H9 (cell line): Measurements from ENCODE around the gene PTOV1. TPM values are rescaled to one million over a fixed set of nuclear protein-coding genes. Genes with fewer than 3 reads are reported as not detected.

Source experiments
- DNase-seq: peaks from one replicate; pipeline ENCODE4 v3.0.0-alpha.2; 2017
- H2AFZ ChIP-seq: one replicate; pipeline ENCODE4 v1.6.1; 2013; ENCODE audit warnings: mild to moderate bottlenecking, low read length, control low read depth, moderate library complexity
- H2AK5ac ChIP-seq: 2 replicates; pipeline ENCODE4 v1.6.1; 2013; ENCODE audit warnings: low read length, control low read depth, mixed read lengths; ENCODE audit not compliant: insufficient read length
- H2BK120ac ChIP-seq: one replicate; pipeline ENCODE4 v1.6.1; 2013; ENCODE audit warnings: low read depth, mild to moderate bottlenecking, low read length, control low read depth, inconsistent platforms; ENCODE audit not compliant: poor library complexity, severe bottlenecking
- H2BK12ac ChIP-seq: 2 replicates; pipeline ENCODE4 v1.6.1; 2013; ENCODE audit warnings: low read length, control low read depth, mixed read lengths, low read depth; ENCODE audit not compliant: insufficient read length
- H2BK15ac ChIP-seq: 2 replicates; pipeline ENCODE4 v1.6.1; 2013; ENCODE audit warnings: low read depth, low read length, control low read depth
- H2BK20ac ChIP-seq: one replicate; pipeline ENCODE4 v1.6.1; 2013; ENCODE audit warnings: low read depth, mild to moderate bottlenecking, low read length, control low read depth, inconsistent platforms; ENCODE audit not compliant: poor library complexity, severe bottlenecking
- H2BK5ac ChIP-seq: 2 replicates; pipeline ENCODE4 v1.6.1; 2013; ENCODE audit warnings: low read length, control low read depth, mixed read lengths; ENCODE audit not compliant: insufficient read length
- H3K14ac ChIP-seq: 2 replicates; pipeline ENCODE4 v1.6.1; 2013; ENCODE audit warnings: low read length, control low read depth; ENCODE audit not compliant: insufficient read depth
- H3K18ac ChIP-seq: 2 replicates; pipeline ENCODE4 v1.6.1; 2013; ENCODE audit warnings: low read depth, mild to moderate bottlenecking, mixed read lengths, low read length, control low read depth; ENCODE audit not compliant: insufficient read length
- H3K23ac ChIP-seq: 2 replicates; pipeline ENCODE4 v1.6.1; 2013; ENCODE audit warnings: low read length, control low read depth, mixed read lengths, low read depth; ENCODE audit not compliant: insufficient read length
- H3K23me2 ChIP-seq: 2 replicates; pipeline ENCODE4 v1.6.1; 2013; ENCODE audit warnings: low read depth, mild to moderate bottlenecking, mixed read lengths, low read length, control low read depth; ENCODE audit not compliant: insufficient read length, poor library complexity, severe bottlenecking
- H3K27ac ChIP-seq: 2 replicates; pipeline ENCODE4 v1.5.1; 2013; ENCODE audit warnings: low read length, control low read depth, mixed read lengths, low read depth; ENCODE audit not compliant: insufficient read length
- H3K27me3 ChIP-seq: 2 replicates; pipeline ENCODE4 v1.6.1; 2013; ENCODE audit warnings: low read length, control low read depth, inconsistent platforms; ENCODE audit not compliant: insufficient read depth
- H3K4ac ChIP-seq: 2 replicates; pipeline ENCODE4 v1.6.1; 2013; ENCODE audit warnings: low read depth, mild to moderate bottlenecking, control low read depth, inconsistent platforms, low read length, moderate library complexity
- H3K4me1 ChIP-seq: 2 replicates; pipeline ENCODE4 v1.6.1; 2013; ENCODE audit warnings: low read length, control low read depth, inconsistent platforms; ENCODE audit not compliant: insufficient read depth
- H3K4me2 ChIP-seq: 2 replicates; pipeline ENCODE4 v1.6.1; 2013; ENCODE audit warnings: low read length, control low read depth, mixed read lengths; ENCODE audit not compliant: insufficient read length, insufficient read depth
- H3K56ac ChIP-seq: 2 replicates; pipeline ENCODE4 v1.6.1; 2013; ENCODE audit warnings: low read depth, mild to moderate bottlenecking, mixed read lengths, low read length, control low read depth; ENCODE audit not compliant: insufficient read length
- H3K79me1 ChIP-seq: 2 replicates; pipeline ENCODE4 v1.6.1; 2013; ENCODE audit warnings: low read depth, mild to moderate bottlenecking, moderate library complexity, low read length, control low read depth, inconsistent platforms; ENCODE audit not compliant: insufficient read depth, poor library complexity, severe bottlenecking
- H3K79me2 ChIP-seq: 2 replicates; pipeline ENCODE4 v1.6.1; 2013; ENCODE audit warnings: low read length, control low read depth, inconsistent platforms; ENCODE audit not compliant: insufficient read depth
- H3K9ac ChIP-seq: 2 replicates; pipeline ENCODE4 v1.6.1; 2013; ENCODE audit warnings: low read length, control low read depth, mixed read lengths; ENCODE audit not compliant: insufficient read length; ENCODE audit errors: extremely low read depth
- H3K9me3 ChIP-seq: one replicate; pipeline ENCODE4 v1.6.1; 2013; ENCODE audit warnings: low read depth, low read length, inconsistent platforms; ENCODE audit not compliant: control insufficient read depth
- H3T11ph ChIP-seq: one replicate; pipeline ENCODE4 v1.6.1; 2013; ENCODE audit warnings: mild to moderate bottlenecking, low read length, control low read depth, inconsistent platforms
- H4K20me1 ChIP-seq: one replicate; pipeline ENCODE4 v1.6.1; 2013; ENCODE audit not compliant: control insufficient read depth, insufficient read length, insufficient read depth
- H4K5ac ChIP-seq: 2 replicates; pipeline ENCODE4 v1.6.1; 2013; ENCODE audit warnings: low read depth, mild to moderate bottlenecking, mixed read lengths, low read length, control low read depth; ENCODE audit not compliant: insufficient read length
- H4K8ac ChIP-seq: replicated peaks from 2 replicates; pipeline ENCODE4 v1.6.1; 2013; ENCODE audit warnings: low read length, control low read depth, mixed read lengths, low read depth; ENCODE audit not compliant: insufficient read length
- H4K91ac ChIP-seq: 2 replicates; pipeline ENCODE4 v1.6.1; 2013; ENCODE audit warnings: low read depth, mild to moderate bottlenecking, moderate library complexity, mixed read lengths, low read length, control low read depth; ENCODE audit not compliant: insufficient read length
- H3K27ac Mint-ChIP-seq, 3 experiments: 2 replicates in 2 of 3; 3 replicates in 1 of 3; pipeline ENCODE4 v1.8.0; 2020 to 2021; ENCODE audit warnings: mixed read lengths in 3 of 3, mild to moderate bottlenecking in 1 of 3, moderate library complexity in 1 of 3
- H3K27me3 Mint-ChIP-seq: 2 replicates; pipeline ENCODE4 v1.8.0; 2021; ENCODE audit warnings: low read depth, mild to moderate bottlenecking, moderate library complexity, mixed read lengths
- H3K36me3 Mint-ChIP-seq, 3 experiments: 2 replicates in 2 of 3; 3 replicates in 1 of 3; pipeline ENCODE4 v1.8.0; 2020 to 2021; ENCODE audit warnings: low read depth in 3 of 3, mixed read lengths in 3 of 3; ENCODE audit not compliant: insufficient read depth in 1 of 3
- H3K4me1 Mint-ChIP-seq, 2 experiments: 2 replicates each; pipeline ENCODE4 v1.8.0; 2020; ENCODE audit warnings: mixed read lengths in 2 of 2
- H3K4me3 Mint-ChIP-seq, 2 experiments: 2 replicates in 1 of 2; 3 replicates in 1 of 2; pipeline ENCODE4 v1.8.0; 2020 to 2021; ENCODE audit warnings: mild to moderate bottlenecking in 2 of 2, mixed read lengths in 2 of 2, moderate library complexity in 1 of 2
- H3K9me3 Mint-ChIP-seq, 2 experiments: 2 replicates in 1 of 2; 3 replicates in 1 of 2; pipeline ENCODE4 v1.8.0; 2020; ENCODE audit warnings: mild to moderate bottlenecking in 2 of 2, mixed read lengths in 2 of 2, moderate library complexity in 1 of 2
- CTCF ChIP-seq: fragments of 200-600 bp; sonication (generic); conservative IDR thresholded peaks from 3 replicates; pipeline ENCODE4 v1.8.0; 2021; ENCODE audit warnings: antibody characterized with exemption, mild to moderate bottlenecking
- WGBS: extraction: QIAGEN DNeasy Blood & Tissue Kit; methylation state at CpG from one replicate; pipeline ENCODE4 v1.1.7; 2013; ENCODE audit warnings: missing lambda C conversion rate, low lambda C conversion rate, mixed read lengths; ENCODE audit not compliant: insufficient read length; ENCODE audit errors: extremely low coverage; 5-methylcytosine and 5-hydroxymethylcytosine counted together
- total RNA-seq: library from RNA; stranded (reverse); gene quantifications from 2 replicates; pipeline ENCODE4 v1.2.1, GENCODE V29; 2021

Gene PTOV1
- total RNA-seq, 1 experiment from 2014 or later, result 309 TPM

GRCh38 chr19:49879243-49879963 lies 28.4 kb downstream of the PTOV1 start:
- Mint-ChIP-seq H3K27ac (peak overlapping the region in 1 of 3 experiments; percentile 63; a peak in 2 of 7 replicates), H3K36me3 (peaks cover 43 to 54% (median 54%) of the 10 kb centered on the region in 3 experiments), H3K9me3 (no peaks in the 10 kb centered on the region), H3K27me3 (no peaks in the 10 kb centered on the region), H3K4me1 (peaks cover 18 to 28% of the 10 kb centered on the region in 2 experiments), H3K4me3 (no peak overlapping the region)
- no peak overlapping the region for H3K27ac ChIP-seq
- H4K5ac ChIP-seq, result no peak overlapping the region
- no peaks in the 10 kb centered on the region for H3K27me3 ChIP-seq
- H3K14ac ChIP-seq, result no peak overlapping the region
- H2BK5ac ChIP-seq, result no peak overlapping the region
- H2BK20ac ChIP-seq, result no peak overlapping the region
- no peaks in the 10 kb centered on the region for H3K79me1 ChIP-seq
- H2BK12ac ChIP-seq, result no peak overlapping the region
- no peak overlapping the region for H2BK15ac ChIP-seq
- no peaks in the 10 kb centered on the region for H4K20me1 ChIP-seq
- H3K9me3 ChIP-seq, result no peaks in the 10 kb centered on the region
- no peak for DNase-seq
- H2BK120ac ChIP-seq, result no peak overlapping the region
- H3K23me2 ChIP-seq, result peaks cover 11% of the 10 kb centered on the region
- no peak overlapping the region for H3K18ac ChIP-seq
- peak overlapping the region; percentile 78 for H3K4me2 ChIP-seq
- no peak overlapping the region for H2AFZ ChIP-seq
- H2AK5ac ChIP-seq, result no peak overlapping the region
- H3K9ac ChIP-seq, result no peak overlapping the region
- no peaks in the 10 kb centered on the region for H3K4me1 ChIP-seq
- H4K8ac ChIP-seq, result no peak overlapping the region
- H3K79me2 ChIP-seq, result no peaks in the 10 kb centered on the region; the same call in 1 of the 2 replicates
- TF ChIP-seq CTCF, result no peak
- no peak overlapping the region for H4K91ac ChIP-seq
- H3K4ac ChIP-seq, result no peak overlapping the region
- H3K56ac ChIP-seq, result no peak overlapping the region
- H3T11ph ChIP-seq, result no peak overlapping the region
- H3K23ac ChIP-seq, result no peak overlapping the region
- WGBS, result no CpG with 5 or more reads among the region's 12 CpGs
